Gastroesophageal sphincter (tissue), 4 donors: ENCODE measurements around the gene GLI3. TPM values are rescaled to one million over a fixed set of nuclear protein-coding genes. Genes with fewer than 3 reads are reported as not detected.

Source experiments
- ATAC-seq: fragments of 150-250 bp; one replicate; pipeline ENCODE4 v1.9.1; 2016; ENCODE audit warnings: mild to moderate bottlenecking, moderate library complexity
- H3K27ac ChIP-seq, 4 donors: fragments of 200-600 bp; sonication (generic) in 3 of 4; 1 replicate in 3 of 4; 2 replicates in 1 of 4; pipeline ENCODE4 v1.5.1; 2016 to 2019
- H3K27me3 ChIP-seq: fragments of 200-600 bp; sonication (generic); one replicate; pipeline ENCODE4 v1.5.1; 2019
- H3K36me3 ChIP-seq, 2 donors: fragments of 200-600 bp; sonication (generic); one replicate each; pipeline ENCODE4 v1.5.1; 2019; ENCODE audit warnings: control low read depth in 1 of 2
- H3K4me1 ChIP-seq, 3 donors: fragments of 200-600 bp; sonication (generic); 1 replicate in 2 of 3; 2 replicates in 1 of 3; pipeline ENCODE4 v1.5.1; 2016 to 2019; ENCODE audit warnings: control low read depth in 2 of 3
- H3K4me3 ChIP-seq, 2 donors: fragments of 200-600 bp; sonication (generic); one replicate each; pipeline ENCODE4 v1.5.1; 2019; ENCODE audit warnings: mild to moderate bottlenecking in 1 of 2, moderate library complexity in 1 of 2
- H3K9me3 ChIP-seq, 3 donors: fragments of 200-600 bp; sonication (generic); one replicate each; pipeline ENCODE4 v1.5.1; 2017 to 2019; ENCODE audit warnings: control low read depth in 2 of 3
- CTCF ChIP-seq, 4 experiments: fragments of 200-600 bp in 2 of 4; fragments of 450-650 bp in 2 of 4; sonication (generic) in 1 of 4; IDR thresholded peaks; one replicate each; pipeline ENCODE4 v1.5.1; 2017 to 2019; ENCODE audit warnings: antibody characterized with exemption in 4 of 4, mild to moderate bottlenecking in 2 of 4, moderate library complexity in 2 of 4
- EP300 ChIP-seq: sonication (generic); formaldehyde crosslinking; IDR thresholded peaks from one replicate; pipeline ENCODE4 v1.6.1; 2017; ENCODE audit warnings: antibody characterized with exemption, mild to moderate bottlenecking
- POLR2A ChIP-seq, 2 donors: fragments of 450-650 bp; IDR thresholded peaks; one replicate each; pipeline ENCODE4 v1.6.1; 2017; ENCODE audit warnings: antibody characterized with exemption in 2 of 2, mild to moderate bottlenecking in 2 of 2, moderate library complexity in 1 of 2
- POLR2AphosphoS5 ChIP-seq: sonication (generic); formaldehyde crosslinking; IDR thresholded peaks from one replicate; pipeline ENCODE4 v1.6.1; 2017; ENCODE audit warnings: antibody characterized with exemption
- WGBS, 2 donors: methylation state at CpG; one replicate each; pipeline ENCODE4 v1.1.5; 2018; ENCODE audit warnings: low coverage in 1 of 2; 5-methylcytosine and 5-hydroxymethylcytosine counted together
- total RNA-seq, 4 donors: library from RNA; depleted of rRNA; stranded (reverse); fragments of >200 nt; gene quantifications; one replicate each; pipeline ENCODE4 v1.1.0, GENCODE V29; 2016

GLI3 gene
- 10 to 100 TPM in 2 of 4 donors, 1 to 10 TPM in 2; 7.3 to 18.2 (median 12.6) TPM for total RNA-seq

GRCh38 chr7:42236976-42237810, at the start of gene GLI3:
TSS of gene GLI3 (minus strand) at chr7:42237209. CDS start at chr7:42223253, 13,956 bp downstream.
- Histone ChIP-seq H3K27ac (peak within 1 kb of the TSS; percentile 79 to 97 (median 95)), H3K27me3 (no peaks in the 10 kb centered on the region), H3K4me1 (peaks cover 0 to 51% (median 8%) of the 10 kb centered on the region in 3 donors), H3K9me3 (no peaks in the 10 kb centered on the region), H3K4me3 (peak within 1 kb of the TSS; percentile 65 to 82), H3K36me3 (no peaks in the 10 kb centered on the region)
- peak; percentile 86 for ATAC-seq
- TF ChIP-seq POLR2AphosphoS5 (peak; percentile 73), EP300 (no peak), POLR2A (IDR thresholded peaks at IDR 0.05) (peak; percentile 35 to 63), CTCF (IDR thresholded peaks at IDR 0.05) (peak in 3 of 4 experiments; percentile 47 to 63 (median 50))
- 20% methylated on average over 1 of the region's 92 CpGs; no CpG with 5 or more reads in 1 of the 2 donors for WGBS, 2 donors

GRCh38 chr7:42285383-42285824, 48.4 kb upstream of the GLI3 start:
- Histone ChIP-seq H3K4me3 (no peak overlapping the region), H3K27me3 (no peaks in the 10 kb centered on the region), H3K36me3 (no peaks in the 10 kb centered on the region), H3K4me1 (peaks cover 0 to 16% (median 0%) of the 10 kb centered on the region in 3 donors), H3K9me3 (no peaks in the 10 kb centered on the region), H3K27ac (no peak overlapping the region)
- ATAC-seq: no peak
- TF ChIP-seq EP300 (no peak), POLR2A (IDR thresholded peaks at IDR 0.05) (no peak), POLR2AphosphoS5 (no peak), CTCF (IDR thresholded peaks at IDR 0.05) (no peak)

GRCh38 chr7:42283553-42283952, 46.5 kb upstream of the GLI3 start:
- no peaks in the 10 kb centered on the region for H3K36me3 ChIP-seq
- no peak overlapping the region for H3K27ac ChIP-seq
- H3K4me1 ChIP-seq: peaks cover 0 to 16% (median 0%) of the 10 kb centered on the region in 3 donors
- no peak overlapping the region for H3K4me3 ChIP-seq
- H3K9me3 ChIP-seq: no peaks in the 10 kb centered on the region
- TF ChIP-seq POLR2AphosphoS5 (peak; percentile 59), CTCF (IDR thresholded peaks at IDR 0.05) (no peak)
- ATAC-seq: no peak
- no peaks in the 10 kb centered on the region for H3K27me3 ChIP-seq
- WGBS, 2 donors: 17 to 36% methylated on average over 2 of the region's 2 CpGs

GRCh38 chr7:42278344-42278743, 41.3 kb upstream of the GLI3 start:
- peaks cover 0 to 7% (median 0%) of the 10 kb centered on the region in 3 donors for H3K4me1 ChIP-seq
- H3K27ac ChIP-seq: no peak overlapping the region
- no peaks in the 10 kb centered on the region for H3K36me3 ChIP-seq
- H3K27me3 ChIP-seq: no peaks in the 10 kb centered on the region
- H3K9me3 ChIP-seq: no peaks in the 10 kb centered on the region
- no peak overlapping the region for H3K4me3 ChIP-seq
- no peak for TF ChIP-seq POLR2A (IDR thresholded peaks at IDR 0.05)
- TF ChIP-seq CTCF (IDR thresholded peaks at IDR 0.05): no peak
- no peak for TF ChIP-seq EP300
- no peak for TF ChIP-seq POLR2AphosphoS5
- WGBS, 2 donors: 65 to 87% methylated on average over 4 of the region's 4 CpGs
- no peak for ATAC-seq

- H3K27ac ChIP-seq: no peak overlapping the region
- TF ChIP-seq POLR2A (IDR thresholded peaks at IDR 0.05): no peak
- TF ChIP-seq CTCF (IDR thresholded peaks at IDR 0.05): no peak
- TF ChIP-seq EP300: no peak
- no peak for TF ChIP-seq POLR2AphosphoS5
- H3K9me3 ChIP-seq: no peaks in the 10 kb centered on the region
- no peaks in the 10 kb centered on the region for H3K4me1 ChIP-seq
- ATAC-seq: no peak
- no peaks in the 10 kb centered on the region for H3K27me3 ChIP-seq
- WGBS, 2 donors: 80 to 82% methylated on average over 5 of the region's 5 CpGs
- H3K4me3 ChIP-seq: no peak overlapping the region
- H3K36me3 ChIP-seq: no peaks in the 10 kb centered on the region
Observed at GRCh38 chr7:42274053-42274452, 37.0 kb upstream of the GLI3 start.
